ENCODE results near the gene DNAJC16. TPM values are rescaled to one million over a fixed set of nuclear protein-coding genes. Genes with fewer than 3 reads are reported as not detected.

DNAJC16 gene
- total RNA-seq, 2 donors from 2014 or later = 23.1 to 31.6 TPM

DNA sequence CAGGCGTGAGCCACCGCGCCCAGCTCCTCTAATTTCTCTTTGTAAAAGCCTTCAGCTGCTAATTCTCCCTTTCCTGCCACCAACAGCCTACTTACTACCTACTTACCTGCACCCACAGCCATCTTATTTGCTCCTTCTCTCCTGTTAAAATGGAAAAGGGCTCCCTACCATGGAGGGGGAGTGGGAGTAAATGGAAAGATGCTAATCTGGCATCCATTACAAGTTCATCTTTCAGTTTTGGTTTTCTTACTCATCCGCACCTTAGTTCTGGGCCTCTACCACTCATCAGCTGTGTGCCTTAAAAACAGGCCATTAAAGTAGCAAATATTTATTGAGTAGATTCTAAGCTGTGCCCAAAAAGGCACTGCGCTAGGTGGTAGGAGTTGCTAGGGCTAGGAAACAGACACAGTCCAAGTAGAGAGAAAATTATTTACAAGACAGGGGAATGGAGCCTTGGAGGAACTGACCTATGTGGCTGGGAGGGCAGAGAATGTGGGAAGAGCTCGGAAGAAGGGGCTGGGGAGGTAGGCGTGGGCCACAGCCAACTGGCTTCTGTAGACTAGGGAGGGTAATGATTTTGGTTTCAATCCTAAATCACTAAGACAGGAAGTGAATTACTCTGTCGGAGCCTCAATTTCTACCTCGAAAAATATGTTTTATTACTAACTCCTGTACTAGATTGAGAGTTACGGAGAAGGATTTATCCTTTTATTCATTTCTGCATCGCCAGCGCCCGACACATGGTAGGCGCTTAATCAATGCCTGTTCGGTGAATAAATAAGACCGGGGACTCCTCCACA is 89.9 kb downstream of the DNAJC16 start:
- TF ChIP-seq, protein P1, sequence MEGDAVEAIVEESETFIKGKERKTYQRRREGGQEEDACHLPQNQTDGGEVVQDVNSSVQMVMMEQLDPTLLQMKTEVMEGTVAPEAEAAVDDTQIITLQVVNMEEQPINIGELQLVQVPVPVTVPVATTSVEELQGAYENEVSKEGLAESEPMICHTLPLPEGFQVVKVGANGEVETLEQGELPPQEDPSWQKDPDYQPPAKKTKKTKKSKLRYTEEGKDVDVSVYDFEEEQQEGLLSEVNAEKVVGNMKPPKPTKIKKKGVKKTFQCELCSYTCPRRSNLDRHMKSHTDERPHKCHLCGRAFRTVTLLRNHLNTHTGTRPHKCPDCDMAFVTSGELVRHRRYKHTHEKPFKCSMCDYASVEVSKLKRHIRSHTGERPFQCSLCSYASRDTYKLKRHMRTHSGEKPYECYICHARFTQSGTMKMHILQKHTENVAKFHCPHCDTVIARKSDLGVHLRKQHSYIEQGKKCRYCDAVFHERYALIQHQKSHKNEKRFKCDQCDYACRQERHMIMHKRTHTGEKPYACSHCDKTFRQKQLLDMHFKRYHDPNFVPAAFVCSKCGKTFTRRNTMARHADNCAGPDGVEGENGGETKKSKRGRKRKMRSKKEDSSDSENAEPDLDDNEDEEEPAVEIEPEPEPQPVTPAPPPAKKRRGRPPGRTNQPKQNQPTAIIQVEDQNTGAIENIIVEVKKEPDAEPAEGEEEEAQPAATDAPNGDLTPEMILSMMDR (conservative IDR thresholded peaks at IDR 0.05) = no peak

GRCh38 chr1:15617173-15618076 is 90.8 kb downstream of the DNAJC16 start, which contains the start of gene DDI2:
Gene DDI2 (plus strand): TSS chr1:15617458. CDS start chr1:15617671, 213 bp downstream.
- no peaks in the 10 kb centered on the region for H3K9me3 Mint-ChIP-seq
- peaks cover 6% of the 10 kb centered on the region for H3K4me1 ChIP-seq (ENCODE audit: control insufficient read depth, insufficient read depth, low read length)
- 0% methylated on average over 33 to 86 of the region's 86 CpGs for WGBS, 2 experiments (ENCODE audit: insufficient coverage in 1 of 2, insufficient read length in 1 of 2)
- H3K36me3 ChIP-seq (ENCODE audit: control insufficient read depth, insufficient read depth, low read length) = peaks cover 4% of the 10 kb centered on the region
- peaks cover 2% of the 10 kb centered on the region for H3K36me3 Mint-ChIP-seq (ENCODE audit: low read depth)
- H3K27ac ChIP-seq (ENCODE audit: low read depth, low read length) = peak within 1 kb of the TSS; percentile 62
- H3K4me1 Mint-ChIP-seq = peaks cover 28% of the 10 kb centered on the region
- peak; percentile 98 for DNase-seq
- H3K4me3 ChIP-seq (ENCODE audit: low read length) = peak within 1 kb of the TSS; percentile 99
- TF ChIP-seq, protein P1 (conservative IDR thresholded peaks at IDR 0.05) = no peak
- no peaks in the 10 kb centered on the region for H3K27me3 ChIP-seq (ENCODE audit: control insufficient read depth, insufficient read depth, low read length, poor library complexity, severe bottlenecking)
- H3K4me3 Mint-ChIP-seq = peak within 1 kb of the TSS; percentile 91
- H3K27me3 Mint-ChIP-seq (ENCODE audit: insufficient read depth) = peaks cover 4% of the 10 kb centered on the region
- no peaks in the 10 kb centered on the region for H3K9me3 ChIP-seq (ENCODE audit: control insufficient read depth, low read length)
- peak within 1 kb of the TSS; percentile 89 for H3K27ac Mint-ChIP-seq
- H3K9ac ChIP-seq (ENCODE audit: extremely low read depth, low read length, poor library complexity, severe bottlenecking) = peak within 1 kb of the TSS; percentile 62

More for the DNA sequence above, 89.9 kb downstream of the DNAJC16 start:
- no peaks in the 10 kb centered on the region for H3K9me3 ChIP-seq (ENCODE audit: control insufficient read depth, low read length)
- no peaks in the 10 kb centered on the region for H3K36me3 Mint-ChIP-seq (ENCODE audit: low read depth)
- peaks cover 7% of the 10 kb centered on the region for H3K27me3 Mint-ChIP-seq (ENCODE audit: insufficient read depth)
- no peaks in the 10 kb centered on the region for H3K9me3 Mint-ChIP-seq
- peaks cover 28% of the 10 kb centered on the region for H3K4me1 Mint-ChIP-seq
- H3K36me3 ChIP-seq (ENCODE audit: control insufficient read depth, insufficient read depth, low read length) = peaks cover 4% of the 10 kb centered on the region
- H3K9ac ChIP-seq (ENCODE audit: extremely low read depth, low read length, poor library complexity, severe bottlenecking) = peak overlapping the region; percentile 37
- H3K27ac Mint-ChIP-seq = peak overlapping the region; percentile 85
- H3K27me3 ChIP-seq (ENCODE audit: control insufficient read depth, insufficient read depth, low read length, poor library complexity, severe bottlenecking) = no peaks in the 10 kb centered on the region
- H3K4me3 ChIP-seq (ENCODE audit: low read length) = peak overlapping the region; percentile 83
- peak; percentile 70 for DNase-seq
- 34% methylated on average over 15 to 16 of the region's 16 CpGs for WGBS, 2 experiments (ENCODE audit: insufficient coverage in 1 of 2, insufficient read length in 1 of 2)
- H3K4me1 ChIP-seq (ENCODE audit: control insufficient read depth, insufficient read depth, low read length) = peaks cover 6% of the 10 kb centered on the region
- H3K4me3 Mint-ChIP-seq = peak overlapping the region; percentile 91
- peak overlapping the region; percentile 19 for H3K27ac ChIP-seq (ENCODE audit: low read depth, low read length)

GRCh38 chr1:15618077-15618654 is 91.5 kb downstream of the DNAJC16 start:
- Histone ChIP-seq H3K4me1 (ENCODE audit: control insufficient read depth, insufficient read depth, low read length) (peaks cover 6% of the 10 kb centered on the region), H3K36me3 (ENCODE audit: control insufficient read depth, insufficient read depth, low read length) (peaks cover 4% of the 10 kb centered on the region), H3K27me3 (ENCODE audit: control insufficient read depth, insufficient read depth, low read length, poor library complexity, severe bottlenecking) (no peaks in the 10 kb centered on the region), H3K4me3 (ENCODE audit: low read length) (peak overlapping the region; percentile 99), H3K9ac (ENCODE audit: extremely low read depth, low read length, poor library complexity, severe bottlenecking) (peak overlapping the region; percentile 62), H3K27ac (ENCODE audit: low read depth, low read length) (no peak overlapping the region), H3K9me3 (ENCODE audit: control insufficient read depth, low read length) (no peaks in the 10 kb centered on the region)
- TF ChIP-seq, protein P1 (conservative IDR thresholded peaks at IDR 0.05) = no peak
- Mint-ChIP-seq H3K4me3 (peak overlapping the region; percentile 91), H3K9me3 (no peaks in the 10 kb centered on the region), H3K27ac (peak overlapping the region; percentile 89), H3K27me3 (ENCODE audit: insufficient read depth) (peaks cover 4% of the 10 kb centered on the region), H3K4me1 (peaks cover 28% of the 10 kb centered on the region), H3K36me3 (ENCODE audit: low read depth) (peaks cover 5% of the 10 kb centered on the region)
- 7% methylated on average over 6 to 8 of the region's 8 CpGs for WGBS, 2 experiments (ENCODE audit: insufficient coverage in 1 of 2, insufficient read length in 1 of 2)
- no peak for DNase-seq
